Keratinocyte (primary cell): ENCODE data around the gene FHIT.

Experiments used
- EZH2 ChIP-seq: IDR thresholded peaks from one replicate; pipeline ENCODE4 v1.6.1; 2012; ENCODE audit warnings: inconsistent platforms, mild to moderate bottlenecking, low read length, moderate library complexity
- TF ChIP-seq, protein P1 (sequence below), 3 experiments: IDR thresholded peaks in 1 of 3; conservative IDR thresholded peaks in 1 of 3; optimal IDR thresholded peaks in 1 of 3; 2 replicates in 2 of 3; 3 replicates in 1 of 3; pipeline versions ENCODE3 to v1.5.1; 2011; ENCODE audit warnings: low read length in 3 of 3, mild to moderate bottlenecking in 3 of 3, moderate library complexity in 2 of 3, control low read depth in 1 of 3, inconsistent platforms in 1 of 3; ENCODE audit not compliant: insufficient read depth in 2 of 3; ENCODE audit errors: extremely low read depth in 1 of 3

DNA sequence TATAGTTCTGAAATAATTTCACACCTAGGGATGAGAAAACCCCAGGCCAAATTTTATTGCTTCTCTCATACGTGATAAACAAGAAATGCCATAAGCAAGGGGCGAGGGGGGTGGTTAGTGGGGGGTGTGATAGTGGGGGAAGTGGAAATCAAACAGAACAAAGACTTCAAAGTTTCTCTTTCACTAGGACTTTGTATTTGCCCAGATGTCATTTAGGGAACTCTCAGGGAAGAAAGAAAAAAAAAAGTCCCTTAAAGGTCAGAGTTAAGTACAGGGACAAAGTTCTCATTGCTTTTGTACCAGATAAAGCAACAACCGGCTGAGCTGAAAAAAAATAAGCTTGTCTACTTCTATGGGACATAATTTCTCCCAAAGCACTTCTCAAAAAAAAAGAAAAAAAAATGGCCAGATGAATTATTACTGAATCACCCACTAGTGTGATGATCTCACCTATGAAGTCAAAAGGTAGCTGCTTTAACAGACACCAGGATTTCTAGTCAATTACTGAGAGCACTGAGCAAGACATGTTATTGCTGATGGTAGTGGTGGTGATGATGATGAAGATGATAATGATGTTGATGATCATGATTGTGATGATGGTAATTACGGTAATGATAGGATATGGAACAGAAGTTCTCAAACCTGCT, 56.2 kb downstream of the FHIT start:
- TF ChIP-seq, protein P1, sequence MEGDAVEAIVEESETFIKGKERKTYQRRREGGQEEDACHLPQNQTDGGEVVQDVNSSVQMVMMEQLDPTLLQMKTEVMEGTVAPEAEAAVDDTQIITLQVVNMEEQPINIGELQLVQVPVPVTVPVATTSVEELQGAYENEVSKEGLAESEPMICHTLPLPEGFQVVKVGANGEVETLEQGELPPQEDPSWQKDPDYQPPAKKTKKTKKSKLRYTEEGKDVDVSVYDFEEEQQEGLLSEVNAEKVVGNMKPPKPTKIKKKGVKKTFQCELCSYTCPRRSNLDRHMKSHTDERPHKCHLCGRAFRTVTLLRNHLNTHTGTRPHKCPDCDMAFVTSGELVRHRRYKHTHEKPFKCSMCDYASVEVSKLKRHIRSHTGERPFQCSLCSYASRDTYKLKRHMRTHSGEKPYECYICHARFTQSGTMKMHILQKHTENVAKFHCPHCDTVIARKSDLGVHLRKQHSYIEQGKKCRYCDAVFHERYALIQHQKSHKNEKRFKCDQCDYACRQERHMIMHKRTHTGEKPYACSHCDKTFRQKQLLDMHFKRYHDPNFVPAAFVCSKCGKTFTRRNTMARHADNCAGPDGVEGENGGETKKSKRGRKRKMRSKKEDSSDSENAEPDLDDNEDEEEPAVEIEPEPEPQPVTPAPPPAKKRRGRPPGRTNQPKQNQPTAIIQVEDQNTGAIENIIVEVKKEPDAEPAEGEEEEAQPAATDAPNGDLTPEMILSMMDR (optimal IDR thresholded peaks at IDR 0.05 in 1 of 3, IDR thresholded peaks at IDR 0.05 in 1 of 3, conservative IDR thresholded peaks at IDR 0.05 in 1 of 3; ENCODE audit: extremely low read depth in 1 of 3, insufficient read depth in 2 of 3, low read length in 3 of 3), result no peak
- no peak for TF ChIP-seq EZH2
